ENCODE measurements around the gene TXNRD3.

- TF ChIP-seq CTCF (IDR thresholded peaks at IDR 0.05): no peak
- TF ChIP-seq POLR2A (IDR thresholded peaks at IDR 0.05): no peak
Measured at GRCh38 chr3:126577261-126577660, 77.7 kb downstream of the TXNRD3 start.

All from adrenal gland (tissue), 5 donors.